ENCODE measurements around the gene CEND1. TPM values are rescaled to one million over a fixed set of nuclear protein-coding genes. Genes with fewer than 3 reads are reported as not detected.

The CEND1 gene
- total and polyA plus RNA-seq, 2 of the 13 experiments (the other 11 are each of a cell fraction or from before 2014, with no cell fraction given): not detected

- no peak for TF ChIP-seq ZBTB21 (CRISPR knock-in tag; IDR thresholded peaks at IDR 0.05)
- TF ChIP-seq ZNF318 (CRISPR knock-in tag; IDR thresholded peaks at IDR 0.05): no peak
- TF ChIP-seq TMF1 (CRISPR knock-in tag; IDR thresholded peaks at IDR 0.05; ENCODE audit: low read depth): no peak
- TF ChIP-seq TEAD3 (CRISPR knock-in tag; optimal IDR thresholded peaks at IDR 0.05; ENCODE audit: borderline replicate concordance): no peak
- no peak for TF ChIP-seq TEAD2 (CRISPR knock-in tag; IDR thresholded peaks at IDR 0.05)
- TF ChIP-seq ZNF251 (CRISPR knock-in tag; IDR thresholded peaks at IDR 0.05): no peak
- no peak for TF ChIP-seq BORCS8-MEF2B (CRISPR knock-in tag; IDR thresholded peaks at IDR 0.05)
- TF ChIP-seq ATF3 (CRISPR knock-in tag; IDR thresholded peaks at IDR 0.05): no peak
- no peak for TF ChIP-seq AHR (CRISPR knock-in tag; IDR thresholded peaks at IDR 0.05)
- no peak for TF ChIP-seq MLLT10 (CRISPR knock-in tag; IDR thresholded peaks at IDR 0.05)
- no peak for TF ChIP-seq EHMT2 (IDR thresholded peaks at IDR 0.05; ENCODE audit: borderline replicate concordance, low read depth, low read length)
- no peak for TF ChIP-seq JARID2 (CRISPR knock-in tag; IDR thresholded peaks at IDR 0.05; ENCODE audit: insufficient replicate concordance)
- no peak for TF ChIP-seq ZNF44 (CRISPR knock-in tag; IDR thresholded peaks at IDR 0.05)
- TF ChIP-seq ZNF546 (CRISPR knock-in tag; conservative IDR thresholded peaks at IDR 0.05): no peak
- TF ChIP-seq ZNF598 (CRISPR knock-in tag; IDR thresholded peaks at IDR 0.05; ENCODE audit: borderline replicate concordance): 0 out of 2 replicates have a peak, but pooled peaks have one; percentile 3
- TF ChIP-seq TIGD3 (CRISPR knock-in tag; IDR thresholded peaks at IDR 0.05; ENCODE audit: borderline replicate concordance): no peak
- no peak for TF ChIP-seq PLSCR1 (CRISPR knock-in tag; IDR thresholded peaks at IDR 0.05; ENCODE audit: borderline replicate concordance)
- TF ChIP-seq GFI1 (CRISPR knock-in tag; IDR thresholded peaks at IDR 0.05; ENCODE audit: borderline replicate concordance): no peak
- TF ChIP-seq MXD1 (CRISPR knock-in tag; IDR thresholded peaks at IDR 0.05): peak; percentile 3; the same call in 1 of the 2 replicates
Observed at GRCh38 chr11:776561-777287, 13.2 kb downstream of the CEND1 start (continued).

Measured in HepG2 (cell line).